HEK293 (cell line): ENCODE results near the gene PPP6R3.

Experiments
- YY1 ChIP-seq: fragments of 450-650 bp; formaldehyde crosslinking; IDR thresholded peaks from 2 replicates; pipeline ENCODE4 v1.5.1; 2018; ENCODE audit warnings: missing biosample characterization, missing genetic modification characterization
- ZNF23 ChIP-seq: fragments of 450-650 bp; formaldehyde crosslinking; IDR thresholded peaks from 2 replicates; pipeline ENCODE4 v1.5.1; 2016; ENCODE audit warnings: missing biosample characterization, missing genetic modification characterization, borderline replicate concordance
- ZNF549 ChIP-seq: fragments of 450-650 bp; IDR thresholded peaks from 2 replicates; pipeline ENCODE4 v1.5.1; 2018; ENCODE audit warnings: missing biosample characterization, missing genetic modification characterization, mild to moderate bottlenecking, inconsistent platforms, moderate library complexity
- TF ChIP-seq, protein P1 (sequence below): fragments of 450-650 bp; formaldehyde crosslinking; IDR thresholded peaks from 2 replicates; pipeline ENCODE4 v1.5.1; 2016; ENCODE audit warnings: missing biosample characterization, missing genetic modification characterization
- TF ChIP-seq, protein P2 (sequence below): fragments of 450-650 bp; formaldehyde crosslinking; IDR thresholded peaks from 2 replicates; pipeline ENCODE4 v1.5.1; 2016; ENCODE audit warnings: missing biosample characterization, missing genetic modification characterization
- TF ChIP-seq, protein P3 (sequence below): fragments of 450-650 bp; formaldehyde crosslinking; IDR thresholded peaks from 2 replicates; pipeline ENCODE4 v1.5.1; 2016; ENCODE audit warnings: missing biosample characterization, missing genetic modification characterization

DNA sequence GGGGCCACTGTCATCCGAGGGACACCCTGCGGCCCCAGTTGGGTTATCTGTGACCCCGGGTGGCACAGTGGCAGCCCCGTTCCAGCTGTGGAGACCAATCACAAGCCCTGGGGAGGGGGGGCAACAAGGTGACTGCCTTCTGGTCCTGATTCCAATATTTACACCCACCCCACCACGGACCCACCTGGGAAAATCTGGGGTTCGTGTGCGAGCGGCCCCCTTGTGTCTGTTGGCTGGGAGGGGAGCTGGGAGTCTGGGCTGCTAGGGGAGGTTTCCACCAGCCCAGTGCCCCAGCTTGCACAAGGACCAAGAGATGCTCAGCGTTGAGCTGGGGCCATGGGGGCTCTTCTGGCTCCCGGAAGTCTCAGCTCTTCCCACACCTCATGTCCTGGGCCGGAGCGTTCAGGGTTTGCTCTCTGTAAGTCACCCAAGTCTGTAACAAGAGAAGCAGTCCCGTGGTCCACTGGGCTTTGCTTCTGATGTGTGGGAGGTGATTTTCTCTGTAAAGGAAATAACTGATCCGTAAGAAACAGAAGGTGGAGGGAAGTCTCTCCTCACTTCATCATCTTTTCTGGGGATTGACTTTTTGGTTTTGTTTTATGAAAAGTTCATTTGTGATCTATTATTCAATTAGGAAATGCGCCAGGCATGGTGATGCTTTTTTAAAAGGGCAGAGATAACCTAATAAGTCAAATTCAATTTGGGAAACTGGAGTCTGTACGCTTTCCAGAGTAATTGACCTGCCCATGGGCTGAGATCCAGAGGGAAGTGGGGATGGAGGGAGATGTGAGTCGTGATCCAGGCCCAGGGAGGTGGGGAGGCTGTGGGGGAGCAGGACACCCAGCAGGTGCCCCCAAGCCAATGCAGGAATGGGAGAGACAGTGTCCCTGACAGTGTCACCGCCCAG is 201.4 kb downstream of the PPP6R3 start:
- TF ChIP-seq, protein P1, sequence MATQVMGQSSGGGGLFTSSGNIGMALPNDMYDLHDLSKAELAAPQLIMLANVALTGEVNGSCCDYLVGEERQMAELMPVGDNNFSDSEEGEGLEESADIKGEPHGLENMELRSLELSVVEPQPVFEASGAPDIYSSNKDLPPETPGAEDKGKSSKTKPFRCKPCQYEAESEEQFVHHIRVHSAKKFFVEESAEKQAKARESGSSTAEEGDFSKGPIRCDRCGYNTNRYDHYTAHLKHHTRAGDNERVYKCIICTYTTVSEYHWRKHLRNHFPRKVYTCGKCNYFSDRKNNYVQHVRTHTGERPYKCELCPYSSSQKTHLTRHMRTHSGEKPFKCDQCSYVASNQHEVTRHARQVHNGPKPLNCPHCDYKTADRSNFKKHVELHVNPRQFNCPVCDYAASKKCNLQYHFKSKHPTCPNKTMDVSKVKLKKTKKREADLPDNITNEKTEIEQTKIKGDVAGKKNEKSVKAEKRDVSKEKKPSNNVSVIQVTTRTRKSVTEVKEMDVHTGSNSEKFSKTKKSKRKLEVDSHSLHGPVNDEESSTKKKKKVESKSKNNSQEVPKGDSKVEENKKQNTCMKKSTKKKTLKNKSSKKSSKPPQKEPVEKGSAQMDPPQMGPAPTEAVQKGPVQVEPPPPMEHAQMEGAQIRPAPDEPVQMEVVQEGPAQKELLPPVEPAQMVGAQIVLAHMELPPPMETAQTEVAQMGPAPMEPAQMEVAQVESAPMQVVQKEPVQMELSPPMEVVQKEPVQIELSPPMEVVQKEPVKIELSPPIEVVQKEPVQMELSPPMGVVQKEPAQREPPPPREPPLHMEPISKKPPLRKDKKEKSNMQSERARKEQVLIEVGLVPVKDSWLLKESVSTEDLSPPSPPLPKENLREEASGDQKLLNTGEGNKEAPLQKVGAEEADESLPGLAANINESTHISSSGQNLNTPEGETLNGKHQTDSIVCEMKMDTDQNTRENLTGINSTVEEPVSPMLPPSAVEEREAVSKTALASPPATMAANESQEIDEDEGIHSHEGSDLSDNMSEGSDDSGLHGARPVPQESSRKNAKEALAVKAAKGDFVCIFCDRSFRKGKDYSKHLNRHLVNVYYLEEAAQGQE (tag by site-specific recombination), result no peak
- TF ChIP-seq, protein P2, sequence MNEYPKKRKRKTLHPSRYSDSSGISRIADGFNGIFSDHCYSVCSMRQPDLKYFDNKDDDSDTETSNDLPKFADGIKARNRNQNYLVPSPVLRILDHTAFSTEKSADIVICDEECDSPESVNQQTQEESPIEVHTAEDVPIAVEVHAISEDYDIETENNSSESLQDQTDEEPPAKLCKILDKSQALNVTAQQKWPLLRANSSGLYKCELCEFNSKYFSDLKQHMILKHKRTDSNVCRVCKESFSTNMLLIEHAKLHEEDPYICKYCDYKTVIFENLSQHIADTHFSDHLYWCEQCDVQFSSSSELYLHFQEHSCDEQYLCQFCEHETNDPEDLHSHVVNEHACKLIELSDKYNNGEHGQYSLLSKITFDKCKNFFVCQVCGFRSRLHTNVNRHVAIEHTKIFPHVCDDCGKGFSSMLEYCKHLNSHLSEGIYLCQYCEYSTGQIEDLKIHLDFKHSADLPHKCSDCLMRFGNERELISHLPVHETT (tag by site-specific recombination), result no peak
- TF ChIP-seq YY1 (tag by site-specific recombination) (no peak), ZNF23 (tag by site-specific recombination) (no peak), ZNF549 (tag by site-specific recombination) (no peak)
- TF ChIP-seq, protein P3, sequence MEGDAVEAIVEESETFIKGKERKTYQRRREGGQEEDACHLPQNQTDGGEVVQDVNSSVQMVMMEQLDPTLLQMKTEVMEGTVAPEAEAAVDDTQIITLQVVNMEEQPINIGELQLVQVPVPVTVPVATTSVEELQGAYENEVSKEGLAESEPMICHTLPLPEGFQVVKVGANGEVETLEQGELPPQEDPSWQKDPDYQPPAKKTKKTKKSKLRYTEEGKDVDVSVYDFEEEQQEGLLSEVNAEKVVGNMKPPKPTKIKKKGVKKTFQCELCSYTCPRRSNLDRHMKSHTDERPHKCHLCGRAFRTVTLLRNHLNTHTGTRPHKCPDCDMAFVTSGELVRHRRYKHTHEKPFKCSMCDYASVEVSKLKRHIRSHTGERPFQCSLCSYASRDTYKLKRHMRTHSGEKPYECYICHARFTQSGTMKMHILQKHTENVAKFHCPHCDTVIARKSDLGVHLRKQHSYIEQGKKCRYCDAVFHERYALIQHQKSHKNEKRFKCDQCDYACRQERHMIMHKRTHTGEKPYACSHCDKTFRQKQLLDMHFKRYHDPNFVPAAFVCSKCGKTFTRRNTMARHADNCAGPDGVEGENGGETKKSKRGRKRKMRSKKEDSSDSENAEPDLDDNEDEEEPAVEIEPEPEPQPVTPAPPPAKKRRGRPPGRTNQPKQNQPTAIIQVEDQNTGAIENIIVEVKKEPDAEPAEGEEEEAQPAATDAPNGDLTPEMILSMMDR (tag by site-specific recombination), result no peak
